GM23338 (cell line): ENCODE measurements around the gene SMIM44. TPM values are rescaled to one million over a fixed set of nuclear protein-coding genes. Genes with fewer than 3 reads are reported as not detected.

ENCODE experiments used
- ATAC-seq: fragments of 200-7000 bp; cut with Tn5 transposase; 3 replicates; pipeline ENCODE4 v1.9.1; 2020
- DNase-seq: peaks from one replicate; pipeline ENCODE4 v3.0.0-alpha.2; 2015; ENCODE audit warnings: low spot score
- H2AFZ ChIP-seq: fragments of 200-600 bp; sonication (generic); 2 replicates; pipeline ENCODE4 v1.8.0; 2016; ENCODE audit warnings: antibody characterized with exemption, mild to moderate bottlenecking, moderate library complexity
- H3F3A ChIP-seq: fragments of 200-600 bp; sonication (generic); replicated peaks from 2 replicates; pipeline ENCODE4 v1.8.0; 2017; ENCODE audit warnings: antibody characterized with exemption, mixed run types, low read depth
- H3K27ac ChIP-seq: fragments of 200-600 bp; sonication (generic); 2 replicates; pipeline ENCODE4 v1.6.1; 2016; ENCODE audit warnings: low read depth
- H3K27me3 ChIP-seq: fragments of 200-600 bp; sonication (generic); 2 replicates; pipeline ENCODE4 v1.8.0; 2016; ENCODE audit warnings: mild to moderate bottlenecking, mixed run types, moderate library complexity; ENCODE audit not compliant: insufficient read depth
- H3K36me3 ChIP-seq: fragments of 200-600 bp; sonication (generic); 2 replicates; pipeline ENCODE4 v1.8.0; 2016; ENCODE audit warnings: mild to moderate bottlenecking; ENCODE audit not compliant: insufficient read depth
- H3K4me1 ChIP-seq: fragments of 200-600 bp; sonication (generic); 2 replicates; pipeline ENCODE4 v1.8.0; 2016; ENCODE audit warnings: mild to moderate bottlenecking, moderate library complexity; ENCODE audit not compliant: insufficient read depth
- H3K4me2 ChIP-seq: fragments of 200-600 bp; sonication (generic); 2 replicates; pipeline ENCODE4 v1.7.1; 2017; ENCODE audit warnings: mixed run types
- H3K4me3 ChIP-seq: fragments of 200-600 bp; sonication (generic); 2 replicates; pipeline ENCODE4 v1.6.1; 2016; ENCODE audit warnings: mixed run types
- H3K79me2 ChIP-seq: fragments of 200-600 bp; sonication (generic); replicated peaks from 2 replicates; pipeline ENCODE4 v1.8.0; 2017; ENCODE audit warnings: mild to moderate bottlenecking; ENCODE audit not compliant: insufficient read depth
- H3K9me2 ChIP-seq: fragments of 200-600 bp; sonication (generic); 2 replicates; pipeline ENCODE4 v1.8.0; 2017; ENCODE audit not compliant: insufficient read depth
- H4K20me1 ChIP-seq: fragments of 200-600 bp; sonication (generic); replicated peaks from 2 replicates; pipeline ENCODE4 v1.8.0; 2017; ENCODE audit warnings: mild to moderate bottlenecking; ENCODE audit not compliant: insufficient read depth
- H3K27ac Mint-ChIP-seq: 2 replicates; pipeline ENCODE4 v1.8.0; 2020; ENCODE audit warnings: inconsistent platforms, mild to moderate bottlenecking, moderate library complexity, mixed read lengths
- H3K27me3 Mint-ChIP-seq: 3 replicates; pipeline ENCODE4 v1.8.0; 2022; ENCODE audit warnings: low read depth, mild to moderate bottlenecking, moderate library complexity, mixed read lengths, inconsistent platforms; ENCODE audit not compliant: insufficient read depth, poor library complexity
- H3K36me3 Mint-ChIP-seq: 3 replicates; pipeline ENCODE4 v1.8.0; 2021; ENCODE audit warnings: low read depth, mild to moderate bottlenecking, inconsistent platforms, moderate library complexity, mixed read lengths
- H3K4me1 Mint-ChIP-seq: 3 replicates; pipeline ENCODE4 v1.8.0; 2020; ENCODE audit warnings: mild to moderate bottlenecking, inconsistent platforms, mixed read lengths
- H3K4me3 Mint-ChIP-seq: 3 replicates; pipeline ENCODE4 v1.8.0; 2021; ENCODE audit warnings: moderate library complexity, mild to moderate bottlenecking, inconsistent platforms, mixed read lengths
- H3K9me3 Mint-ChIP-seq: 3 replicates; pipeline ENCODE4 v1.8.0; 2020; ENCODE audit warnings: moderate library complexity, mild to moderate bottlenecking, inconsistent platforms, mixed read lengths
- CREB1 ChIP-seq: fragments of 250-450 bp; sonication (Bioruptor Pico); IDR thresholded peaks from 2 replicates; pipeline ENCODE4 v1.5.0; 2020; ENCODE audit warnings: low read depth, mild to moderate bottlenecking, moderate library complexity
- EZH2 ChIP-seq: fragments of 200-600 bp; sonication (generic); IDR thresholded peaks from one replicate; pipeline ENCODE4 v1.8.0; 2017; ENCODE audit warnings: antibody characterized with exemption, mild to moderate bottlenecking, low read depth; ENCODE audit not compliant: unreplicated experiment
- EZH2phosphoT487 ChIP-seq: fragments of 200-600 bp; sonication (generic); IDR thresholded peaks from one replicate; pipeline ENCODE4 v1.8.1; 2018; ENCODE audit warnings: antibody characterized with exemption; ENCODE audit not compliant: unreplicated experiment
- NANOG ChIP-seq: IDR thresholded peaks from 2 replicates; pipeline ENCODE4 v1.6.1; 2016; ENCODE audit warnings: antibody characterized with exemption, borderline replicate concordance
- POLR2AphosphoS5 ChIP-seq: IDR thresholded peaks from 2 replicates; pipeline ENCODE4 v1.6.1; 2016; ENCODE audit warnings: antibody characterized with exemption, low read depth
- ZNF114 ChIP-seq: fragments of 250-450 bp; sonication (Bioruptor Pico); IDR thresholded peaks from 2 replicates; pipeline ENCODE4 v1.5.0; 2020; ENCODE audit warnings: mild to moderate bottlenecking, moderate library complexity
- ZNF331 ChIP-seq: fragments of 250-450 bp; sonication (Bioruptor Pico); IDR thresholded peaks from 2 replicates; pipeline ENCODE4 v1.5.0; 2020; ENCODE audit warnings: low read depth, mild to moderate bottlenecking, moderate library complexity
- long read RNA-seq: library from polyadenylated mRNA; unstranded; transcript quantifications from one replicate; pipeline ENCODE4 v2.0.0, GENCODE V29; 2020; ENCODE audit not compliant: unreplicated experiment
- polyA plus RNA-seq: library from polyadenylated mRNA; unstranded; fragments of >200 nt; fragmentation: Nextera tagmentation; extraction: Ambion mirVana; gene quantifications from 2 replicates; pipeline ENCODE4 v1.2.1, GENCODE V29; 2016
- total RNA-seq: library from RNA; depleted of rRNA; stranded (reverse); fragments of >200 nt; shearing (Covaris generic); gene quantifications from 2 replicates; pipeline ENCODE4 v1.2.3, GENCODE V29; 2014; rRNA removed
- TF ChIP-seq, protein P1 (sequence below), 2 experiments: fragments of 200-600 bp in 1 of 2; sonication (generic) in 1 of 2; conservative IDR thresholded peaks; 2 replicates each; pipeline versions ENCODE4 v1.5.1 to v1.6.1; 2016 to 2017; ENCODE audit warnings: antibody characterized with exemption in 2 of 2, low read depth in 2 of 2, mild to moderate bottlenecking in 2 of 2, moderate library complexity in 1 of 2
- TF ChIP-seq, protein P2 (sequence below): fragments of 250-450 bp; sonication (Bioruptor Pico); IDR thresholded peaks from 2 replicates; pipeline ENCODE4 v1.5.0; 2020; ENCODE audit warnings: mild to moderate bottlenecking, moderate library complexity
- TF ChIP-seq, protein P3 (sequence below): IDR thresholded peaks from 2 replicates; pipeline ENCODE4 v1.6.1; 2016; ENCODE audit warnings: antibody characterized with exemption
- TF ChIP-seq, protein P4 (sequence below): IDR thresholded peaks from one replicate; pipeline ENCODE4 v1.6.1; 2018; ENCODE audit warnings: antibody characterized with exemption; ENCODE audit not compliant: unreplicated experiment

The SMIM44 gene
- total RNA-seq (not detected in 2 replicates), polyA plus RNA-seq (not detected in 2 replicates)
- long read RNA-seq, result 0 reads

DNA sequence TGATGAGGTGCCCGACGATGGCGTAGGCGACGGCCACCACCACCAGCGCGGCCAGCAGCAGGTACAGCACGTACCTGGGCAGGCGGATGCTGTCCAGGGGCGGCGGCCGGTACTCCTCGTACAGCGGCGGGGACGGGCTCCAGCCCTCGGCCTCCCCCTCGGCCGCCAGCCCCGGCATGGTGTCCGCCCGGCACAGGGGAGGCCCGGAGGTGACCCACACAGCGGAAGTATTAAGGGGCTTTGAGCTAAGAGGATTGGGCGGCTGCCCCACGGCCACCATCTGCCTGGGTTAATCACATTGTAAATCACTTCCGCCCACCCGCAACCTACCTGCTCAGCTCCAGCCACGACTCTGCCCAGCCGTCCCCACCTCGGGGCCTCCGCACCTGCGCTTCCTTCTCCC lies at the start of gene SMIM44:
Gene SMIM44 (minus strand): TSS at position 216 of the 403 bp plus-strand sequence. CDS start 38 bp downstream, at position 178.
- TF ChIP-seq ZNF331 (CRISPR knock-in tag) (no peak), POLR2AphosphoS5 (no peak), ZNF114 (CRISPR knock-in tag) (no peak), CREB1 (CRISPR knock-in tag) (no peak), EZH2phosphoT487 (no peak), EZH2 (no peak), NANOG (no peak)
- TF ChIP-seq, protein P1, sequence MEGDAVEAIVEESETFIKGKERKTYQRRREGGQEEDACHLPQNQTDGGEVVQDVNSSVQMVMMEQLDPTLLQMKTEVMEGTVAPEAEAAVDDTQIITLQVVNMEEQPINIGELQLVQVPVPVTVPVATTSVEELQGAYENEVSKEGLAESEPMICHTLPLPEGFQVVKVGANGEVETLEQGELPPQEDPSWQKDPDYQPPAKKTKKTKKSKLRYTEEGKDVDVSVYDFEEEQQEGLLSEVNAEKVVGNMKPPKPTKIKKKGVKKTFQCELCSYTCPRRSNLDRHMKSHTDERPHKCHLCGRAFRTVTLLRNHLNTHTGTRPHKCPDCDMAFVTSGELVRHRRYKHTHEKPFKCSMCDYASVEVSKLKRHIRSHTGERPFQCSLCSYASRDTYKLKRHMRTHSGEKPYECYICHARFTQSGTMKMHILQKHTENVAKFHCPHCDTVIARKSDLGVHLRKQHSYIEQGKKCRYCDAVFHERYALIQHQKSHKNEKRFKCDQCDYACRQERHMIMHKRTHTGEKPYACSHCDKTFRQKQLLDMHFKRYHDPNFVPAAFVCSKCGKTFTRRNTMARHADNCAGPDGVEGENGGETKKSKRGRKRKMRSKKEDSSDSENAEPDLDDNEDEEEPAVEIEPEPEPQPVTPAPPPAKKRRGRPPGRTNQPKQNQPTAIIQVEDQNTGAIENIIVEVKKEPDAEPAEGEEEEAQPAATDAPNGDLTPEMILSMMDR (conservative IDR thresholded peaks at IDR 0.05; ENCODE audit: low read depth in 2 of 2), result no peak
- TF ChIP-seq, protein P2, sequence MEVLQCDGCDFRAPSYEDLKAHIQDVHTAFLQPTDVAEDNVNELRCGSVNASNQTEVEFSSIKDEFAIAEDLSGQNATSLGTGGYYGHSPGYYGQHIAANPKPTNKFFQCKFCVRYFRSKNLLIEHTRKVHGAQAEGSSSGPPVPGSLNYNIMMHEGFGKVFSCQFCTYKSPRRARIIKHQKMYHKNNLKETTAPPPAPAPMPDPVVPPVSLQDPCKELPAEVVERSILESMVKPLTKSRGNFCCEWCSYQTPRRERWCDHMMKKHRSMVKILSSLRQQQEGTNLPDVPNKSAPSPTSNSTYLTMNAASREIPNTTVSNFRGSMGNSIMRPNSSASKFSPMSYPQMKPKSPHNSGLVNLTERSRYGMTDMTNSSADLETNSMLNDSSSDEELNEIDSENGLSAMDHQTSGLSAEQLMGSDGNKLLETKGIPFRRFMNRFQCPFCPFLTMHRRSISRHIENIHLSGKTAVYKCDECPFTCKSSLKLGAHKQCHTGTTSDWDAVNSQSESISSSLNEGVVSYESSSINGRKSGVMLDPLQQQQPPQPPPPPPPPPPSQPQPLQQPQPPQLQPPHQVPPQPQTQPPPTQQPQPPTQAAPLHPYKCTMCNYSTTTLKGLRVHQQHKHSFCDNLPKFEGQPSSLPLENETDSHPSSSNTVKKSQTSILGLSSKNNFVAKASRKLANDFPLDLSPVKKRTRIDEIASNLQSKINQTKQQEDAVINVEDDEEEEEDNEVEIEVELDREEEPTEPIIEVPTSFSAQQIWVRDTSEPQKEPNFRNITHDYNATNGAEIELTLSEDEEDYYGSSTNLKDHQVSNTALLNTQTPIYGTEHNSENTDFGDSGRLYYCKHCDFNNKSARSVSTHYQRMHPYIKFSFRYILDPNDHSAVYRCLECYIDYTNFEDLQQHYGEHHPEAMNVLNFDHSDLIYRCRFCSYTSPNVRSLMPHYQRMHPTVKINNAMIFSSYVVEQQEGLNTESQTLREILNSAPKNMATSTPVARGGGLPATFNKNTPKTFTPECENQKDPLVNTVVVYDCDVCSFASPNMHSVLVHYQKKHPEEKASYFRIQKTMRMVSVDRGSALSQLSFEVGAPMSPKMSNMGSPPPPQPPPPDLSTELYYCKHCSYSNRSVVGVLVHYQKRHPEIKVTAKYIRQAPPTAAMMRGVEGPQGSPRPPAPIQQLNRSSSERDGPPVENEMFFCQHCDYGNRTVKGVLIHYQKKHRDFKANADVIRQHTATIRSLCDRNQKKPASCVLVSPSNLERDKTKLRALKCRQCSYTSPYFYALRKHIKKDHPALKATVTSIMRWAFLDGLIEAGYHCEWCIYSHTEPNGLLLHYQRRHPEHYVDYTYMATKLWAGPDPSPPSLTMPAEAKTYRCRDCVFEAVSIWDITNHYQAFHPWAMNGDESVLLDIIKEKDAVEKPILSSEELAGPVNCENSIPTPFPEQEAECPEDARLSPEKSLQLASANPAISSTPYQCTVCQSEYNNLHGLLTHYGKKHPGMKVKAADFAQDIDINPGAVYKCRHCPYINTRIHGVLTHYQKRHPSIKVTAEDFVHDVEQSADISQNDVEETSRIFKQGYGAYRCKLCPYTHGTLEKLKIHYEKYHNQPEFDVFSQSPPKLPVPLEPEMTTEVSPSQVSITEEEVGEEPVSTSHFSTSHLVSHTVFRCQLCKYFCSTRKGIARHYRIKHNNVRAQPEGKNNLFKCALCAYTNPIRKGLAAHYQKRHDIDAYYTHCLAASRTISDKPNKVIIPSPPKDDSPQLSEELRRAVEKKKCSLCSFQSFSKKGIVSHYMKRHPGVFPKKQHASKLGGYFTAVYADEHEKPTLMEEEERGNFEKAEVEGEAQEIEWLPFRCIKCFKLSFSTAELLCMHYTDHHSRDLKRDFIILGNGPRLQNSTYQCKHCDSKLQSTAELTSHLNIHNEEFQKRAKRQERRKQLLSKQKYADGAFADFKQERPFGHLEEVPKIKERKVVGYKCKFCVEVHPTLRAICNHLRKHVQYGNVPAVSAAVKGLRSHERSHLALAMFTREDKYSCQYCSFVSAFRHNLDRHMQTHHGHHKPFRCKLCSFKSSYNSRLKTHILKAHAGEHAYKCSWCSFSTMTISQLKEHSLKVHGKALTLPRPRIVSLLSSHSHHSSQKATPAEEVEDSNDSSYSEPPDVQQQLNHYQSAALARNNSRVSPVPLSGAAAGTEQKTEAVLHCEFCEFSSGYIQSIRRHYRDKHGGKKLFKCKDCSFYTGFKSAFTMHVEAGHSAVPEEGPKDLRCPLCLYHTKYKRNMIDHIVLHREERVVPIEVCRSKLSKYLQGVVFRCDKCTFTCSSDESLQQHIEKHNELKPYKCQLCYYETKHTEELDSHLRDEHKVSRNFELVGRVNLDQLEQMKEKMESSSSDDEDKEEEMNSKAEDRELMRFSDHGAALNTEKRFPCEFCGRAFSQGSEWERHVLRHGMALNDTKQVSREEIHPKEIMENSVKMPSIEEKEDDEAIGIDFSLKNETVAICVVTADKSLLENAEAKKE, result no peak
- TF ChIP-seq, protein P3, sequence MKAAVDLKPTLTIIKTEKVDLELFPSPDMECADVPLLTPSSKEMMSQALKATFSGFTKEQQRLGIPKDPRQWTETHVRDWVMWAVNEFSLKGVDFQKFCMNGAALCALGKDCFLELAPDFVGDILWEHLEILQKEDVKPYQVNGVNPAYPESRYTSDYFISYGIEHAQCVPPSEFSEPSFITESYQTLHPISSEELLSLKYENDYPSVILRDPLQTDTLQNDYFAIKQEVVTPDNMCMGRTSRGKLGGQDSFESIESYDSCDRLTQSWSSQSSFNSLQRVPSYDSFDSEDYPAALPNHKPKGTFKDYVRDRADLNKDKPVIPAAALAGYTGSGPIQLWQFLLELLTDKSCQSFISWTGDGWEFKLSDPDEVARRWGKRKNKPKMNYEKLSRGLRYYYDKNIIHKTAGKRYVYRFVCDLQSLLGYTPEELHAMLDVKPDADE, result no peak
- TF ChIP-seq, protein P4, sequence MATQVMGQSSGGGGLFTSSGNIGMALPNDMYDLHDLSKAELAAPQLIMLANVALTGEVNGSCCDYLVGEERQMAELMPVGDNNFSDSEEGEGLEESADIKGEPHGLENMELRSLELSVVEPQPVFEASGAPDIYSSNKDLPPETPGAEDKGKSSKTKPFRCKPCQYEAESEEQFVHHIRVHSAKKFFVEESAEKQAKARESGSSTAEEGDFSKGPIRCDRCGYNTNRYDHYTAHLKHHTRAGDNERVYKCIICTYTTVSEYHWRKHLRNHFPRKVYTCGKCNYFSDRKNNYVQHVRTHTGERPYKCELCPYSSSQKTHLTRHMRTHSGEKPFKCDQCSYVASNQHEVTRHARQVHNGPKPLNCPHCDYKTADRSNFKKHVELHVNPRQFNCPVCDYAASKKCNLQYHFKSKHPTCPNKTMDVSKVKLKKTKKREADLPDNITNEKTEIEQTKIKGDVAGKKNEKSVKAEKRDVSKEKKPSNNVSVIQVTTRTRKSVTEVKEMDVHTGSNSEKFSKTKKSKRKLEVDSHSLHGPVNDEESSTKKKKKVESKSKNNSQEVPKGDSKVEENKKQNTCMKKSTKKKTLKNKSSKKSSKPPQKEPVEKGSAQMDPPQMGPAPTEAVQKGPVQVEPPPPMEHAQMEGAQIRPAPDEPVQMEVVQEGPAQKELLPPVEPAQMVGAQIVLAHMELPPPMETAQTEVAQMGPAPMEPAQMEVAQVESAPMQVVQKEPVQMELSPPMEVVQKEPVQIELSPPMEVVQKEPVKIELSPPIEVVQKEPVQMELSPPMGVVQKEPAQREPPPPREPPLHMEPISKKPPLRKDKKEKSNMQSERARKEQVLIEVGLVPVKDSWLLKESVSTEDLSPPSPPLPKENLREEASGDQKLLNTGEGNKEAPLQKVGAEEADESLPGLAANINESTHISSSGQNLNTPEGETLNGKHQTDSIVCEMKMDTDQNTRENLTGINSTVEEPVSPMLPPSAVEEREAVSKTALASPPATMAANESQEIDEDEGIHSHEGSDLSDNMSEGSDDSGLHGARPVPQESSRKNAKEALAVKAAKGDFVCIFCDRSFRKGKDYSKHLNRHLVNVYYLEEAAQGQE, result no peak
- Histone ChIP-seq H3K27me3 (no peaks in the 10 kb centered on the region), H2AFZ (no peak within 1 kb of the TSS), H3K4me2 (no peak within 1 kb of the TSS), H3K36me3 (no peaks in the 10 kb centered on the region), H3F3A (0 out of 2 replicates have a peak, but pooled peaks cover 4% of the 10 kb centered on the region), H4K20me1 (0 out of 2 replicates have a peak, but pooled peaks cover 3% of the 10 kb centered on the region), H3K27ac (no peak within 1 kb of the TSS), H3K4me3 (no peak within 1 kb of the TSS), H3K9me2 (no peaks in the 10 kb centered on the region), H3K4me1 (peaks cover 11% of the 10 kb centered on the region; the same call in 1 of the 2 replicates), H3K79me2 (no peaks in the 10 kb centered on the region)
- no peaks in the 10 kb centered on the region; the same call in 2 of the 3 replicates for H3K9me3 Mint-ChIP-seq
- H3K27me3 Mint-ChIP-seq, result peaks cover 21% of the 10 kb centered on the region
- peaks cover 6% of the 10 kb centered on the region; the same call in 2 of the 3 replicates for H3K4me1 Mint-ChIP-seq
- DNase-seq (no peak), ATAC-seq (no peak)
- peaks cover 6% of the 10 kb centered on the region; the same call in 1 of the 3 replicates for H3K36me3 Mint-ChIP-seq
- H3K27ac Mint-ChIP-seq, result no peak within 1 kb of the TSS
- H3K4me3 Mint-ChIP-seq, result no peak within 1 kb of the TSS
